ENCODE results near the gene NQO2.

GRCh38 chr6:2988094-2988425, 11.6 kb upstream of the NQO2 start:
- no peak for TF ChIP-seq CTCF (IDR thresholded peaks at IDR 0.05)
- no peak for TF ChIP-seq EZH2 (IDR thresholded peaks at IDR 0.05; ENCODE audit: borderline replicate concordance, insufficient read depth, low read depth, low read length, poor library complexity, severe bottlenecking)
